ENCODE data around the gene FAM114A1. TPM values are rescaled to one million over a fixed set of nuclear protein-coding genes. Genes with fewer than 3 reads are reported as not detected.
"Not testable (repeated sequence)": the region's sequence is repeated elsewhere in the genome, so short reads cannot be mapped to it uniquely, and the experiment has no call there.

Gene FAM114A1
- total RNA-seq, 1 donor from 2014 or later: 33.9 TPM

DNA sequence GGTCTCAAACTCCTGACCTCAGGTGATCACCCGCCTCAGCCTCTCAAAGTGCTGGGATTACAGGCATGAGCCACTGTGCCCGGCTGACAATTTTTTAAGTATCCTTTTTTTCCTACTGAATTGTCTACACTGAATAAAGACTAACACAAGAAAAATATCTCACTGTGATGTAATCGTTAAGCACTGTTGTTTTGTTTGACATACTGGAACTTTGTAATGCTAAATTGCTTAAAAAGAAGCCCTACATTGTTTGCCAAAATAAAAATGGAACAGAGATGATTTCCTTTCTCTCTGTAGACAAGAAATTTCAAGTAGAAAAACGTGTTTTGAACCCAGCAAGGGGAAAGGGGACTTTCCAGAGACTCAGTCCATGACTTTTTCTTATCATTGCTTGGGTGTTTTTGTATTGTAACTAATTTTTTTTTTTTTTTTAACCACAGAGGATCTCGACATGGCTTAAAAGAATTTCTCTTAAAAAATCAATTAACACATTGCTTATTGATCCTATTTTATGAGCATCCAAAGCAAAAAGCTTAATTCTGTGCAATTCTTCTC lies 89.7 kb downstream of the FAM114A1 start:
- H3K4me1 Mint-ChIP-seq (ENCODE audit: unreplicated experiment): no peaks in the 10 kb centered on the region
- DNase-seq (ENCODE audit: extremely low spot score, unreplicated experiment): no peak
- no peaks in the 10 kb centered on the region for H3K36me3 Mint-ChIP-seq
- H3K4me3 Mint-ChIP-seq: no peak overlapping the region
- H3K27ac Mint-ChIP-seq: no peak overlapping the region
- H3K9me3 Mint-ChIP-seq: peaks cover 13% of the 10 kb centered on the region
- H3K27me3 Mint-ChIP-seq: peaks cover 16% of the 10 kb centered on the region
- TF ChIP-seq, protein P1, sequence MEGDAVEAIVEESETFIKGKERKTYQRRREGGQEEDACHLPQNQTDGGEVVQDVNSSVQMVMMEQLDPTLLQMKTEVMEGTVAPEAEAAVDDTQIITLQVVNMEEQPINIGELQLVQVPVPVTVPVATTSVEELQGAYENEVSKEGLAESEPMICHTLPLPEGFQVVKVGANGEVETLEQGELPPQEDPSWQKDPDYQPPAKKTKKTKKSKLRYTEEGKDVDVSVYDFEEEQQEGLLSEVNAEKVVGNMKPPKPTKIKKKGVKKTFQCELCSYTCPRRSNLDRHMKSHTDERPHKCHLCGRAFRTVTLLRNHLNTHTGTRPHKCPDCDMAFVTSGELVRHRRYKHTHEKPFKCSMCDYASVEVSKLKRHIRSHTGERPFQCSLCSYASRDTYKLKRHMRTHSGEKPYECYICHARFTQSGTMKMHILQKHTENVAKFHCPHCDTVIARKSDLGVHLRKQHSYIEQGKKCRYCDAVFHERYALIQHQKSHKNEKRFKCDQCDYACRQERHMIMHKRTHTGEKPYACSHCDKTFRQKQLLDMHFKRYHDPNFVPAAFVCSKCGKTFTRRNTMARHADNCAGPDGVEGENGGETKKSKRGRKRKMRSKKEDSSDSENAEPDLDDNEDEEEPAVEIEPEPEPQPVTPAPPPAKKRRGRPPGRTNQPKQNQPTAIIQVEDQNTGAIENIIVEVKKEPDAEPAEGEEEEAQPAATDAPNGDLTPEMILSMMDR (conservative IDR thresholded peaks at IDR 0.05): no peak

- TF ChIP-seq, protein P1 (conservative IDR thresholded peaks at IDR 0.05): no peak
- Mint-ChIP-seq H3K4me1 (ENCODE audit: unreplicated experiment) (no peaks in the 10 kb centered on the region), H3K4me3 (no peak overlapping the region), H3K27ac (no peak overlapping the region), H3K27me3 (peaks cover 12% of the 10 kb centered on the region), H3K36me3 (no peaks in the 10 kb centered on the region), H3K9me3 (peaks cover 13% of the 10 kb centered on the region)
- DNase-seq (ENCODE audit: extremely low spot score, unreplicated experiment): no peak
These were observed 90.3 kb downstream of the FAM114A1 start for GRCh38 chr4:38957893-38958292.

- peaks cover 8% of the 10 kb centered on the region for H3K27me3 Mint-ChIP-seq
- no peak overlapping the region for H3K27ac Mint-ChIP-seq
- peaks cover 13% of the 10 kb centered on the region for H3K9me3 Mint-ChIP-seq
- H3K4me3 Mint-ChIP-seq: no peak overlapping the region
- no peak for DNase-seq (ENCODE audit: extremely low spot score, unreplicated experiment)
- TF ChIP-seq, protein P1 (conservative IDR thresholded peaks at IDR 0.05): no peak
- no peaks in the 10 kb centered on the region for H3K36me3 Mint-ChIP-seq
- H3K4me1 Mint-ChIP-seq (ENCODE audit: unreplicated experiment): no peaks in the 10 kb centered on the region
These were observed 91.0 kb downstream of the FAM114A1 start for GRCh38 chr4:38958453-38959190.

DNA sequence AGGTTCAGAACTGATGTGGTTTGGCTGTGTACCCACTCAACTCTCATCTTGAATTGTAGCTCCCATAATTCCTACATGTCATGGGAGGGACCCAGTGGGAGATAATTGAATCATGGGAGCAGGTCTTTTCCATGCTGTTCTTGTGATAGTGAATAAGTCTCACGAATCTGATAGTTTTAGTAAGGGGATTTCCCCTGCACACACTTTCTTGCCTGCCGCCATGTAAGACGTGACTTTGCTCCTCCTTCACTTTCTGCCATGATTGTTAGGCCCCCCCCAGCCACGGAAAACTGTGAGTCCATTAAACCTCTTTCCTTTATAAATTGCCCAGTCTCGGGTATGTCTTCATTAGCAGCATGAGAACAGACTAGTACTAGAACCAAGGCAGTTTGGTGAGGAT lies 91.6 kb downstream of the FAM114A1 start:
- not testable (repeated sequence) for H3K4me3 Mint-ChIP-seq; H3K27me3 Mint-ChIP-seq; DNase-seq (ENCODE audit: extremely low spot score, unreplicated experiment); H3K27ac Mint-ChIP-seq; H3K4me1 Mint-ChIP-seq (ENCODE audit: unreplicated experiment); H3K36me3 Mint-ChIP-seq
- H3K9me3 Mint-ChIP-seq: peaks cover 13% of the 10 kb centered on the region

- peaks cover 3% of the 10 kb centered on the region for H3K27me3 Mint-ChIP-seq
- no peaks in the 10 kb centered on the region for H3K36me3 Mint-ChIP-seq
- no peak for DNase-seq (ENCODE audit: extremely low spot score, unreplicated experiment)
- H3K27ac Mint-ChIP-seq: no peak overlapping the region
- H3K9me3 Mint-ChIP-seq: peaks cover 13% of the 10 kb centered on the region
- no peak overlapping the region for H3K4me3 Mint-ChIP-seq
- peaks cover 10% of the 10 kb centered on the region for H3K4me1 Mint-ChIP-seq (ENCODE audit: unreplicated experiment)
- TF ChIP-seq, protein P1 (conservative IDR thresholded peaks at IDR 0.05): no peak
These were observed 97.6 kb downstream of the FAM114A1 start for GRCh38 chr4:38964942-38965775.

DNA sequence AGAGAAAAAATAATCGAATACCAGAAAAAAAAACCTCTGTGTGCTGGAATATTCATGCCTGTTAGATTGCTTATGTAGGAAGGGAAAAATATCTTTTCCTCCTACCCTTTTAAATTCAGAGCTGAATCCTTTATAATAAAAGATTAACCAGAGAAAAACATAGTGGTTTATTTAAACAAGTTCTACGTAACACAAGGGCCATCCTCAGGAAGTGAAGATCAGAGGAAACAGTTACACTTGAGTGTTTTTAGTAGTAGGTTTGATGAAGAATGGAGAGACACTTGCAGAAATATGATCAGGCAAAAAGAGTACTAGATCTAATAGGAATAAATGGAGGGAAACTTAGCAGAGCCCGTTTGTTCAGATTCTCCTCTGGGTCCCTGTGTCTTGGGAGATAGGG lies 98.3 kb downstream of the FAM114A1 start:
- TF ChIP-seq, protein P1 (conservative IDR thresholded peaks at IDR 0.05): no peak
- no peak overlapping the region for H3K27ac Mint-ChIP-seq
- peaks cover 13% of the 10 kb centered on the region for H3K9me3 Mint-ChIP-seq
- no peak for DNase-seq (ENCODE audit: extremely low spot score, unreplicated experiment)
- H3K36me3 Mint-ChIP-seq: no peaks in the 10 kb centered on the region
- peaks cover 3% of the 10 kb centered on the region for H3K27me3 Mint-ChIP-seq
- peaks cover 10% of the 10 kb centered on the region for H3K4me1 Mint-ChIP-seq (ENCODE audit: unreplicated experiment)
- no peak overlapping the region for H3K4me3 Mint-ChIP-seq
